HepG2 (cell line): Measurements from ENCODE around the gene SLC35B1. TPM values are rescaled to one million over a fixed set of nuclear protein-coding genes. Genes with fewer than 3 reads are reported as not detected.
A peak's percentile ranks its signal among the peaks of the same experiment; 100 is the strongest.

Experiments
- EP300 ChIP-seq, 3 experiments: sonication (generic) in 1 of 3; formaldehyde crosslinking in 1 of 3; IDR thresholded peaks; 2 replicates each; pipeline versions ENCODE4 v1.5.1 to v1.6.1; 2011 to 2020; ENCODE audit warnings: low read depth in 2 of 3, low read length in 2 of 3, borderline replicate concordance in 1 of 3, improper control_type of control experiment in 1 of 3, mild to moderate bottlenecking in 1 of 3, missing genetic modification reagents in 1 of 3, moderate library complexity in 1 of 3
- FOXA3 ChIP-seq: IDR thresholded peaks from 2 replicates; pipeline ENCODE4 v1.6.1; 2016; ENCODE audit warnings: missing genetic modification reagents, missing compliant biosample characterization
- HMG20B ChIP-seq: conservative IDR thresholded peaks from 2 replicates; pipeline ENCODE4 v1.6.1; 2016; ENCODE audit warnings: missing genetic modification reagents, missing compliant biosample characterization
- KDM5B ChIP-seq: sonication (generic); formaldehyde crosslinking; IDR thresholded peaks from 2 replicates; pipeline ENCODE4 v1.4.0; 2020; ENCODE audit warnings: missing genetic modification reagents, mild to moderate bottlenecking, borderline replicate concordance
- MED1 ChIP-seq: sonication (generic); formaldehyde crosslinking; IDR thresholded peaks from 2 replicates; pipeline ENCODE4 v1.4.0; 2020; ENCODE audit warnings: missing genetic modification reagents
- PHF20 ChIP-seq: sonication (generic); formaldehyde crosslinking; IDR thresholded peaks from 2 replicates; pipeline ENCODE4 v1.5.0; 2020; ENCODE audit warnings: mild to moderate bottlenecking, missing genetic modification reagents
- PPARG ChIP-seq: conservative IDR thresholded peaks from 2 replicates; pipeline ENCODE4 v1.6.1; 2016; ENCODE audit warnings: missing biosample characterization, missing genetic modification reagents
- SMYD3 ChIP-seq: sonication (generic); formaldehyde crosslinking; IDR thresholded peaks from 2 replicates; pipeline ENCODE4 v1.8.1; 2023; ENCODE audit warnings: mild to moderate bottlenecking, missing genetic modification reagents
- TEAD3 ChIP-seq: optimal IDR thresholded peaks from 2 replicates; pipeline ENCODE3; 2016; ENCODE audit warnings: borderline replicate concordance
- TGIF2 ChIP-seq: IDR thresholded peaks from 2 replicates; pipeline ENCODE4 v1.6.1; 2016; ENCODE audit warnings: control low read depth, missing compliant biosample characterization
- WIZ ChIP-seq: sonication (generic); formaldehyde crosslinking; IDR thresholded peaks from 2 replicates; pipeline ENCODE4 v1.5.1; 2020; ENCODE audit warnings: mild to moderate bottlenecking, missing genetic modification reagents
- ZFP36L2 ChIP-seq: sonication (generic); formaldehyde crosslinking; IDR thresholded peaks from 2 replicates; pipeline ENCODE4 v1.4.0; 2020; ENCODE audit warnings: missing genetic modification reagents
- ZNF430 ChIP-seq: sonication (generic); formaldehyde crosslinking; IDR thresholded peaks from 2 replicates; pipeline ENCODE4 v1.9.0; 2021; ENCODE audit warnings: mild to moderate bottlenecking, missing genetic modification reagents
- ZNF563 ChIP-seq: sonication (generic); formaldehyde crosslinking; IDR thresholded peaks from 2 replicates; pipeline ENCODE4 v1.8.0; 2022; ENCODE audit warnings: mild to moderate bottlenecking, moderate library complexity, missing genetic modification reagents
- ZNF607 ChIP-seq: sonication (generic); formaldehyde crosslinking; IDR thresholded peaks from 2 replicates; pipeline ENCODE4 v1.5.1; 2020; ENCODE audit warnings: missing genetic modification reagents, mild to moderate bottlenecking, borderline replicate concordance
- ZNF7 ChIP-seq: IDR thresholded peaks from 2 replicates; pipeline ENCODE4 v1.6.1; 2016; ENCODE audit warnings: missing biosample characterization, missing genetic modification reagents
- ZNF850 ChIP-seq: sonication (generic); formaldehyde crosslinking; conservative IDR thresholded peaks from 2 replicates; pipeline ENCODE4 v1.9.0; 2021; ENCODE audit warnings: mild to moderate bottlenecking, missing genetic modification reagents
- ZSCAN31 ChIP-seq: sonication (generic); formaldehyde crosslinking; IDR thresholded peaks from 2 replicates; pipeline ENCODE4 v1.5.0; 2020; ENCODE audit warnings: low read depth, mild to moderate bottlenecking, missing genetic modification reagents
- polyA plus RNA-seq, 8 experiments: library from polyadenylated mRNA; depleted of rRNA in 3 of 8; stranded (reverse) in 7 of 8; unstranded in 1 of 8; fragments of >200 nt; fragmentation: Illumina TruSeq in 4 of 8; extraction: Trizol in 4 of 8; gene quantifications; 2 replicates each; pipeline versions ENCODE4 v1.2.1 to v1.2.3, GENCODE V29; 2011 to 2016; ENCODE audit warnings: low read depth in 4 of 8, missing spikeins in 1 of 8, mixed read lengths in 1 of 8; ENCODE audit not compliant: insufficient read depth in 1 of 8
- total RNA-seq, 5 experiments: library from RNA; depleted of rRNA; stranded (reverse); fragments of >200 nt; fragmentation: Illumina TruSeq; extraction: Trizol; gene quantifications; 2 replicates each; pipeline ENCODE4 v1.2.3, GENCODE V29; 2016; ENCODE audit warnings: low read depth in 1 of 5
- TF ChIP-seq, protein P1 (sequence below): sonication (generic); formaldehyde crosslinking; IDR thresholded peaks from 2 replicates; pipeline ENCODE4 v1.8.1; 2023; ENCODE audit warnings: mild to moderate bottlenecking, missing genetic modification reagents, borderline replicate concordance
- TF ChIP-seq, protein P2 (sequence below): sonication (generic); formaldehyde crosslinking; IDR thresholded peaks from 2 replicates; pipeline ENCODE4 v1.5.0; 2020; ENCODE audit warnings: mild to moderate bottlenecking, low read depth, missing genetic modification reagents, borderline replicate concordance
- TF ChIP-seq, protein P3 (sequence below): sonication (generic); formaldehyde crosslinking; IDR thresholded peaks from 2 replicates; pipeline ENCODE4 v1.4.0; 2020; ENCODE audit warnings: mild to moderate bottlenecking, missing genetic modification reagents
- TF ChIP-seq, protein P4 (sequence below): IDR thresholded peaks from 2 replicates; pipeline ENCODE4 v1.6.1; 2016; ENCODE audit warnings: low read depth
- TF ChIP-seq, protein P5 (sequence below): sonication (generic); formaldehyde crosslinking; IDR thresholded peaks from 2 replicates; pipeline ENCODE4 v1.5.1; 2020; ENCODE audit warnings: mild to moderate bottlenecking, missing genetic modification reagents, moderate library complexity

SLC35B1 gene
- total and polyA plus RNA-seq, 2 of the 13 experiments (the other 11 are each of a cell fraction or from before 2014, with no cell fraction given): 99.6 to 113 TPM

DNA sequence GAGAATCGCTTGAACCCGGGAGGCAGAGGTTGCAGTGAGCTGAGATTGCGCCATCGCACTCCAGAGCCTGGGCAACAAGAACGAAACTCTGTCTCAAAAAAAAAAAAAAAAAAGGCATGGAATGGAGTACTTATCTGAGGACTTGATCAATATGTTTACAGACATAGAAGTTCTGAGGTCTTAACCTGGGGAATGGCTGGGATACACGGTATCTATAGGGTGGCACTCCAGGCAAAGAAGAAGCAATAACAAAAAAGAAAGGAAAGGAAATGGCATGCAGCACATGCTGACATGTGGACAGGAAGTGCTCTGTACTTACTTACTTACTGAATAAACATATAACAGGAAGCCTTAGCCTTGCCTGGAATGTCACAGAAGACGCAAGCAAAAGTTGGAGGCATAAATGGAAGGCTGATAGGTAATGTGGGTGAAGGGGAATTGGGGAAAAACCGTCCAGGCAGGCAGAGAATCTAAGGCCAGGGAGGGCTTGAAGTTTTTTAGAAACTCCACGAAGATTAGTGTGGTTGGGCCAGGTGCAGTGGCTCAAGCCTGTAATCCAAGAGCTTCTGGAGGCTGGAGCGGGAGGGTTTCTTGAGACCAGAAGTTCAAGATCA, 19.8 kb downstream of the SLC35B1 start (continued):
- TF ChIP-seq WIZ (CRISPR knock-in tag) (0 out of 2 replicates have a peak, but pooled peaks have one; percentile 60), TEAD3 (peak; percentile 90), ZNF430 (peak; percentile 24; the same call in 1 of the 2 replicates), ZNF850 (CRISPR knock-in tag) (no peak), ZSCAN31 (peak; percentile 69; the same call in 1 of the 2 replicates), HMG20B (CRISPR knock-in tag) (no peak), TGIF2 (CRISPR knock-in tag) (peak; percentile 74; the same call in 1 of the 2 replicates), PHF20 (CRISPR knock-in tag) (peak; percentile 59; the same call in 1 of the 2 replicates), EP300 (IDR thresholded peaks at IDR 0.05; ENCODE audit: low read depth in 2 of 2, low read length in 2 of 2) (0 out of 4 replicates have a peak, but pooled peaks of 1 of the 2 experiments have one; percentile 4), EP300 (CRISPR knock-in tag; IDR thresholded peaks at IDR 0.05; ENCODE audit: borderline replicate concordance) (peak; percentile 25; the same call in 1 of the 2 replicates), PPARG (peak; percentile 79), FOXA3 (CRISPR knock-in tag) (peak; percentile 63), ZNF7 (CRISPR knock-in tag) (no peak), SMYD3 (peak; percentile 79; the same call in 1 of the 2 replicates), ZFP36L2 (CRISPR knock-in tag) (no peak), KDM5B (CRISPR knock-in tag) (0 out of 2 replicates have a peak, but pooled peaks have one; percentile 4), MED1 (peak; percentile 66), ZNF563 (CRISPR knock-in tag) (0 out of 2 replicates have a peak, but pooled peaks have one; percentile 23), ZNF607 (CRISPR knock-in tag) (peak; percentile 25; the same call in 1 of the 2 replicates)
- TF ChIP-seq, protein P1, sequence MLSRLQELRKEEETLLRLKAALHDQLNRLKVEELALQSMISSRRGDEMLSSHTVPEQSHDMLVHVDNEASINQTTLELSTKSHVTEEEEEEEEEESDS (CRISPR knock-in tag): no peak
- TF ChIP-seq, protein P2, sequence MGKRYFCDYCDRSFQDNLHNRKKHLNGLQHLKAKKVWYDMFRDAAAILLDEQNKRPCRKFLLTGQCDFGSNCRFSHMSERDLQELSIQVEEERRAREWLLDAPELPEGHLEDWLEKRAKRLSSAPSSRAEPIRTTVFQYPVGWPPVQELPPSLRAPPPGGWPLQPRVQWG: no peak
- TF ChIP-seq, protein P3, sequence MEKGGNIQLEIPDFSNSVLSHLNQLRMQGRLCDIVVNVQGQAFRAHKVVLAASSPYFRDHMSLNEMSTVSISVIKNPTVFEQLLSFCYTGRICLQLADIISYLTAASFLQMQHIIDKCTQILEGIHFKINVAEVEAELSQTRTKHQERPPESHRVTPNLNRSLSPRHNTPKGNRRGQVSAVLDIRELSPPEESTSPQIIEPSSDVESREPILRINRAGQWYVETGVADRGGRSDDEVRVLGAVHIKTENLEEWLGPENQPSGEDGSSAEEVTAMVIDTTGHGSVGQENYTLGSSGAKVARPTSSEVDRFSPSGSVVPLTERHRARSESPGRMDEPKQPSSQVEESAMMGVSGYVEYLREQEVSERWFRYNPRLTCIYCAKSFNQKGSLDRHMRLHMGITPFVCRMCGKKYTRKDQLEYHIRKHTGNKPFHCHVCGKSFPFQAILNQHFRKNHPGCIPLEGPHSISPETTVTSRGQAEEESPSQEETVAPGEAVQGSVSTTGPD (CRISPR knock-in tag): no peak
- TF ChIP-seq, protein P4, sequence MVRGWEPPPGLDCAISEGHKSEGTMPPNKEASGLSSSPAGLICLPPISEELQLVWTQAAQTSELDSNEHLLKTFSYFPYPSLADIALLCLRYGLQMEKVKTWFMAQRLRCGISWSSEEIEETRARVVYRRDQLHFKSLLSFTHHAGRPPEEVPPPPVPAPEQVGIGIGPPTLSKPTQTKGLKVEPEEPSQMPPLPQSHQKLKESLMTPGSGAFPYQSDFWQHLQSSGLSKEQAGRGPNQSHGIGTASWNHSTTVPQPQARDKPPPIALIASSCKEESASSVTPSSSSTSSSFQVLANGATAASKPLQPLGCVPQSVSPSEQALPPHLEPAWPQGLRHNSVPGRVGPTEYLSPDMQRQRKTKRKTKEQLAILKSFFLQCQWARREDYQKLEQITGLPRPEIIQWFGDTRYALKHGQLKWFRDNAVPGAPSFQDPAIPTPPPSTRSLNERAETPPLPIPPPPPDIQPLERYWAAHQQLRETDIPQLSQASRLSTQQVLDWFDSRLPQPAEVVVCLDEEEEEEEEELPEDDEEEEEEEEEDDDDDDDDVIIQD (CRISPR knock-in tag): no peak
- TF ChIP-seq, protein P5, sequence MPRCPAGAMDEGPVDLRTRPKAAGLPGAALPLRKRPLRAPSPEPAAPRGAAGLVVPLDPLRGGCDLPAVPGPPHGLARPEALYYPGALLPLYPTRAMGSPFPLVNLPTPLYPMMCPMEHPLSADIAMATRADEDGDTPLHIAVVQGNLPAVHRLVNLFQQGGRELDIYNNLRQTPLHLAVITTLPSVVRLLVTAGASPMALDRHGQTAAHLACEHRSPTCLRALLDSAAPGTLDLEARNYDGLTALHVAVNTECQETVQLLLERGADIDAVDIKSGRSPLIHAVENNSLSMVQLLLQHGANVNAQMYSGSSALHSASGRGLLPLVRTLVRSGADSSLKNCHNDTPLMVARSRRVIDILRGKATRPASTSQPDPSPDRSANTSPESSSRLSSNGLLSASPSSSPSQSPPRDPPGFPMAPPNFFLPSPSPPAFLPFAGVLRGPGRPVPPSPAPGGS (CRISPR knock-in tag): peak; percentile 77; the same call in 1 of the 2 replicates
